SKM-1 treated with dmso at 0.1 percent for 144 hours (cell line): Measurements from ENCODE around the gene TMEM229B.

Source experiments
- DNase-seq: peaks from one replicate; lab custom pipeline; 2025; ENCODE audit not compliant: unreplicated experiment; lab: John Stamatoyannopoulos, UW

Gene TMEM229B

DNA sequence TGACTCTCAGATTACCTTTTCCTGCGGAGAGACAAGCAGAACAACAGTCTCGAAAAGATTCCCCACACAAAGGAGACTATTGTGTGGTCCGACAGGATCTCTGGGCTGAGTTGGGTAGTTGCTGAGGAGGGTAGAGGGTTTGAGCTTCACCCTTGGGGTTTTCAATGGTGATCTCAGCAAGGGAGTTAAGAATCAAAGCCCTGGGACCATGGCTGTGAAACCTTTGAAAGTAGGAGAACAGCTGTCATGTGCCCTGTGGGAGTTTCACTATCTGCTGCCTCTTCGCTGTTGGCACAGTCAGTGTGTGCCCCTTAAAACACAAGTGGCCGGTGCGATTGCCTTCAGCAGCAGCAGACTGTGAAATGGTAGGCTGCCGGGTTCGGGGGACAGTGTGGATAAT lies 62.4 kb downstream of the TMEM229B start:
- no peak for DNase-seq

DNA sequence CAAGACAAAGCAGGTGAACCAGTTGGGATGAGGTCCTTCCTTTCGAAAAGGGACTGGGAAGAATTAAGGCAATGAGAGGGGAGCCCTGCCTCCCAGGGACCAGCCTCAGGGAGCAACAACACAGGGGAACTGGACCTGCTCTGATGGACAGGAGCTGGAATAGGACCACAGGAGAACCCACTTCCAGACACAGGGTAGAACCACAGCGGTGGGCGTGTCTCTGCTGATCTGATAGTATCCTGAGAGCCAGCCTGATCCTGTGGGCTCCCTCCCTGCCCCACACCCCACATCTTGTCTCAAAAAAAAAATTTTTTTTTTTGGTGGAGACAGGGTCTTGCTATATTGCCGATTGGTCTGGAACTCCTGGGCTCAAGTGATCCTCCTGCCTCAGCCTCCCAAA lies 62.9 kb downstream of the TMEM229B start:
- DNase-seq: no peak

DNA sequence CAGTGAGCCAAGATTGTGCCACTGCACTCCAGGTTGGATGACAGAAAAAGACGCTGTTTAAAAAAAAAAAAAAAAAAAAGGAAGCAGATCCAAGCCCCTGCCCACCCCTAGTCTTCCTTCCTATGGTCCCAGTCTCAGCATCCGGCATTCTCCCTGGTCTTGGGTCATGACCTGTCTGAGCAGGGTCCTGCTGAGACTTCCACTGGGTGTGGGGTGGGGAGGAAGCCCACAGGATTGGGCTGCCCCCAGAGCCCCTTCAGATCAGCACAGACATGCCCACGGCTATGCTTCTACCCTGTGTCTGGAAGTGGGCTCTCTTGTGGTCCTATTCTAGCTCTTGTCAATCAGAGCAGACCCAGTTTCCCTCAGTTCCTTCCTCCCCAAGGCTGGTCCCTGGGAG lies 64.0 kb downstream of the TMEM229B start:
- DNase-seq: no peak

DNA sequence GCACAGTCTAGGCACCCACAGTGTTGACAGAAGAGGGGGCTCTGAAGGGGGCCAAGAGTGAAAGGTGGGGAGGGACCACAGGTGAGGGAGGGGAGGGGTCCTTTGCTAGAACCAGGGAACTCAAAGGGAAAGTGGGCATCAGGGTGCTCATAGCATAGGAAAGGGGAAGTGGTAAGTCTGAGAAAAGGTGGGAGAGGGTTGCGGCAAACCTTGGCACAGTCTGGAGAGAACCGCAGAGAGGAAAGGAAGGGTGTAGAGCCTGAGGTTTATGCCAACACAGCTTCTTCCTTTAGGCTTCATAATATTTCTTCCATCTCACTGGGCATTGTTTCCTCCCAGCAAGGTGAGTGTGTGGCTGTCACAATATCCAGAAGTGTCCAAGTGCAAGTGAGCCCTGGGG lies 65.1 kb downstream of the TMEM229B start:
- DNase-seq: peak; percentile 4

DNA sequence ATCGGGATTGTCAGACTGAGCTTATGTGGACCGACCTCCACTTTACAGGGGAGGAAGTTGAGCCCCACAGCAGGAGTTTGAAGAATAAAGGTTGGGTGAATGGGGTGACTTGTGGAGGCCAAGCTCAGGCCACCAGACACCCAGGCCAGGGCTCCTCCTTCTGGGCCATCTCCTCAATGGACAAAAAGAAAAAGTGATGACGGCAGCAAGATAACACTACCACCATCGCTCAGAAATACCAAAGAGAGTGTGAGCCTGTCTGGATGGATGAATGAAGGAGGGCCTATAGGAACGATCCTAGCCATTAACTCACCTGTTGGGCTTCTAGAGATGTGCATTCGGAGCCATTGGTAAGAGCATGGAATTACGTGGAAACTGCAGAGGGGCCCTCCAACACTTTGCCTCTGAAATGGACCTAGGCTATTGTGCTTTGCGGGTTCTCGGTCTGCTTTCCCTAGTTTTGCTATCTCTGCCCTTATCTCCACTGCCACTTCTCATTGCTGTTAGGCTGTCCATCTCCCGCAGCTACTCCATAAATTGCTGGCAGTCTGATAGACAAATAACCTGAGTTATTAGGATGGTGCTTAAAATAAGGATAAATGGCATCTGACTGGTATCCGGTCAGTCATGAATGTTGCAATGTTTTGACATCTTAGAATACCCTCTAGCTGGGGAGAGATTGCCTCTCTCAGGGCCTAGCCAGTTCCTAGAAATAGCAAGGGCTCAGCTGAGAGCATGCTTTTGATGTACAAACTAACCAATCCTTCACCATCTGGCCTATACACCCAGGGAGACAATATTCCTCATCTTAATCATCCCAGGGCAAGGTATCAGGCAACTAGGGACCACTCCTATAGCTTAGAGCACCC lies 66.9 kb downstream of the TMEM229B start:
- no peak for DNase-seq
